Activated CD4-positive, alpha-beta T cell treated with anti-CD3 and anti-CD28 coated beads for 36 hours (primary cell): ENCODE measurements around the gene EPHB1. TPM values are rescaled to one million over a fixed set of nuclear protein-coding genes. Genes with fewer than 3 reads are reported as not detected.
"Not testable (repeated sequence)": the region's sequence is repeated elsewhere in the genome, so short reads cannot be mapped to it uniquely, and the experiment has no call there.

Experiments
- ATAC-seq: fragments of 200-7000 bp; cut with Tn5 transposase; one replicate; pipeline ENCODE4 v1.10.0; 2021; ENCODE audit warnings: mild to moderate bottlenecking, moderate library complexity
- CTCF ChIA-PET: fragments of 350-600 bp; sonication (Branson Sonifier 250); formaldehyde crosslinking; loops from one replicate; lab custom pipeline; 2021; ENCODE audit warnings: antibody characterized with exemption; lab: Charles Lee
- POLR2A ChIA-PET: fragments of 350-600 bp; sonication (Branson Sonifier 250); formaldehyde crosslinking; loops from one replicate; lab custom pipeline; 2021; ENCODE audit warnings: antibody characterized with exemption, inconsistent platforms; lab: Charles Lee
- DNase-seq: peaks from one replicate; pipeline ENCODE4 v3.0.0-alpha.2; 2020
- H3K27ac Mint-ChIP-seq: one replicate; pipeline ENCODE4 v1.8.0; 2021; ENCODE audit warnings: mixed read lengths
- H3K27me3 Mint-ChIP-seq: one replicate; pipeline ENCODE4 v1.8.0; 2021; ENCODE audit warnings: mixed read lengths
- H3K36me3 Mint-ChIP-seq: one replicate; pipeline ENCODE4 v1.8.0; 2021; ENCODE audit warnings: low read depth, mixed read lengths
- H3K4me1 Mint-ChIP-seq: one replicate; pipeline ENCODE4 v1.8.0; 2021; ENCODE audit warnings: mixed read lengths
- H3K4me3 Mint-ChIP-seq: one replicate; pipeline ENCODE4 v1.8.0; 2021; ENCODE audit warnings: mild to moderate bottlenecking, moderate library complexity, mixed read lengths
- H3K9me3 Mint-ChIP-seq: one replicate; pipeline ENCODE4 v1.8.0; 2021; ENCODE audit warnings: low read depth, mixed read lengths
- intact Hi-C, 2 experiments: fragments of 100-400 bp; cut with DNase I in 1 of 2; cut with micrococcal nuclease in 1 of 2; formaldehyde crosslinking; loops; one replicate each; pipeline versions ENCODE4 v1.14.2 to v1.15.1; 2022 to 2024; cut with DNase I, micrococcal nuclease
- total RNA-seq, 2 experiments: library from RNA; stranded (reverse); gene quantifications; one replicate each; pipeline ENCODE4 v1.2.3, GENCODE V29; 2021

Gene EPHB1
- total RNA-seq, 2 experiments from 2014 or later, result 0.60 to 0.98 TPM

DNA sequence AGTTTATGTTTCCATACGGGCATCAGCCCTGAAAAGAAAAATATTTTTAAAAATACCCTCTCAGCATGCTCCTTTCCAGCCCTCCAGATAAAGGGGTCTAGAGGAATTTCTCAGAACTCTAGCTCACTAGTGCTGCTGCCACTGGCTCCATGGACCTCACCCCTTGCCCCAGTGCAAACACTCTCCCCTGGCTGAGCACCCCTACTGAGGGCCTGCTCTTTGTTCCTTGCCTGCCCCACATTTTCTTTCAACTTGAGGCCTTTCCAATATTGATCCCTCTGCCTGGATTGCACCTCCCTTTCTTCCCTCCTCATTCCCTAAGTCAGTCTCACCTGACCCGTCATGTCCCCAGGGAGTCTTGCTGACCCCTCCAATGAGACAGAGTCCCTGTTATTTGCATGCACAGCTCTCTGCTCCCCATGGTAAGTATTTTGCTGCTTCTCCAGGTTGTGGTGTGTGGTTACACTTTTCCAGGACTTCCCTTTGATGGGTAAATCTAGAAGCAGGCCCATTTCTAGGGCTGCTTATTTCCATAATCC lies 196.5 kb downstream of the EPHB1 start:
- CTCF ChIA-PET, result no interaction called here
- Mint-ChIP-seq H3K9me3 (no peaks in the 10 kb centered on the region), H3K4me1 (no peaks in the 10 kb centered on the region), H3K4me3 (no peak overlapping the region), H3K27ac (no peak overlapping the region), H3K36me3 (no peaks in the 10 kb centered on the region), H3K27me3 (no peaks in the 10 kb centered on the region)
- ATAC-seq (no peak), DNase-seq (no peak)
- POLR2A ChIA-PET, result no interaction called here
- intact Hi-C loops, result no loop called here

- H3K27me3 Mint-ChIP-seq, result no peaks in the 10 kb centered on the region
- DNase-seq (no peak), ATAC-seq (no peak)
- no peaks in the 10 kb centered on the region for H3K36me3 Mint-ChIP-seq
- no peak overlapping the region for H3K27ac Mint-ChIP-seq
- ChIA-PET POLR2A (no interaction called here), CTCF (no interaction called here)
- intact Hi-C loops, result no loop called here
- no peaks in the 10 kb centered on the region for H3K9me3 Mint-ChIP-seq
- H3K4me3 Mint-ChIP-seq, result no peak overlapping the region
- no peaks in the 10 kb centered on the region for H3K4me1 Mint-ChIP-seq
These were observed 197.1 kb downstream of the EPHB1 start for GRCh38 chr3:134992180-134992579.

- Mint-ChIP-seq H3K36me3 (no peaks in the 10 kb centered on the region), H3K4me1 (no peaks in the 10 kb centered on the region), H3K27ac (no peak overlapping the region), H3K27me3 (peaks cover 3% of the 10 kb centered on the region), H3K9me3 (no peaks in the 10 kb centered on the region), H3K4me3 (no peak overlapping the region)
- POLR2A ChIA-PET, result no interaction called here
- DNase-seq, result no peak
- intact Hi-C loops, result no loop called here
- CTCF ChIA-PET, result no interaction called here
- ATAC-seq, result no peak
These were observed 197.5 kb downstream of the EPHB1 start for GRCh38 chr3:134992586-134992985.

GRCh38 chr3:134993011-134993410 lies 198.0 kb downstream of the EPHB1 start:
- Mint-ChIP-seq H3K36me3 (no peaks in the 10 kb centered on the region), H3K4me1 (no peaks in the 10 kb centered on the region), H3K4me3 (no peak overlapping the region), H3K27me3 (peaks cover 3% of the 10 kb centered on the region), H3K9me3 (no peaks in the 10 kb centered on the region), H3K27ac (no peak overlapping the region)
- CTCF ChIA-PET, result no interaction called here
- ATAC-seq (no peak), DNase-seq (no peak)
- POLR2A ChIA-PET, result no interaction called here
- intact Hi-C loops, result no loop called here

- POLR2A ChIA-PET, result no interaction called here
- intact Hi-C loops, result no loop called here
These were observed 203.1 kb downstream of the EPHB1 start for GRCh38 chr3:134998158-134998557.

GRCh38 chr3:134998855-134999254 lies 203.8 kb downstream of the EPHB1 start:
- H3K4me3 Mint-ChIP-seq, result no peak overlapping the region
- intact Hi-C loops, result no loop called here
- ATAC-seq, result no peak

More at GRCh38 chr3:134998158-134998557, 203.1 kb downstream of the EPHB1 start:
- Mint-ChIP-seq H3K27ac (no peak overlapping the region), H3K4me1 (no peaks in the 10 kb centered on the region), H3K36me3 (no peaks in the 10 kb centered on the region), H3K4me3 (no peak overlapping the region), H3K9me3 (no peaks in the 10 kb centered on the region), H3K27me3 (peaks cover 9% of the 10 kb centered on the region)
- no peak for ATAC-seq
- DNase-seq, result no peak
- CTCF ChIA-PET, result interaction anchor here (0.9 kb wide), 1 partner anchor 27 kb away, joined by 3 read pairs; no protein-coding TSS in a partner anchor

DNA sequence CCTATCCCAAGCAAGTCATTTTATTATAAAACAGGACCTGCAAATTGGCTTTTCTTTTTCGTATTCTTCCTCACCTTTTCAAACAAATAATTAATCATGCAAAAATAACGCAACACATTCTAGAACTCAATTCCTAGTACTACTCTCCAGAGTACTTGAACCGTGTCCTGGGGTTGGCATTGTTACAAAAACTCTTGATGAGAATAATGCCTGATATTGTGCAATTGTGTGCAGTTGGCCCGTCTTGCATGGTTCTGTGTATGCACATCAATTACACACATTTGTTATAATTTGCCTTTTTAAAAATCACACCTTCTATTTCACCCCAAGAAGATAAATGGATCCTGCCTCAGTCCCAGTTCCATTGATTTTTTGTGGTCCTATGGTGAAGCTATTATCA lies 205.4 kb downstream of the EPHB1 start:
- ChIA-PET POLR2A (no interaction called here), CTCF (interaction anchor here (0.7 kb wide), 1 partner anchor 32 kb away, joined by 4 read pairs; no protein-coding TSS in a partner anchor)
- no peak for ATAC-seq
- no peak for DNase-seq
- no peak overlapping the region for H3K27ac Mint-ChIP-seq
- no peaks in the 10 kb centered on the region for H3K36me3 Mint-ChIP-seq
- H3K4me3 Mint-ChIP-seq, result no peak overlapping the region
- intact Hi-C loops, result no loop called here
- peaks cover 9% of the 10 kb centered on the region for H3K27me3 Mint-ChIP-seq
- no peaks in the 10 kb centered on the region for H3K4me1 Mint-ChIP-seq
- no peaks in the 10 kb centered on the region for H3K9me3 Mint-ChIP-seq

More at GRCh38 chr3:134998855-134999254, 203.8 kb downstream of the EPHB1 start:
- ChIA-PET POLR2A (no interaction called here), CTCF (interaction anchor here (0.7 kb wide), 1 partner anchor 198 kb away, joined by 3 read pairs; no protein-coding TSS in a partner anchor)
- H3K9me3 Mint-ChIP-seq, result no peaks in the 10 kb centered on the region
- H3K27ac Mint-ChIP-seq, result no peak overlapping the region
- DNase-seq, result no peak
- peaks cover 9% of the 10 kb centered on the region for H3K27me3 Mint-ChIP-seq
- no peaks in the 10 kb centered on the region for H3K36me3 Mint-ChIP-seq
- H3K4me1 Mint-ChIP-seq, result no peaks in the 10 kb centered on the region

GRCh38 chr3:135005616-135006015 lies 210.6 kb downstream of the EPHB1 start:
- H3K27ac Mint-ChIP-seq, H3K9me3 Mint-ChIP-seq, H3K27me3 Mint-ChIP-seq, H3K4me3 Mint-ChIP-seq, DNase-seq, CTCF ChIA-PET, H3K36me3 Mint-ChIP-seq, POLR2A ChIA-PET, H3K4me1 Mint-ChIP-seq, intact Hi-C loops, ATAC-seq: not testable (repeated sequence)

- no peak overlapping the region for H3K27ac Mint-ChIP-seq
- DNase-seq, result no peak
- ChIA-PET POLR2A (no interaction called here), CTCF (no interaction called here)
- peaks cover 5% of the 10 kb centered on the region for H3K27me3 Mint-ChIP-seq
- no peaks in the 10 kb centered on the region for H3K4me1 Mint-ChIP-seq
- H3K36me3 Mint-ChIP-seq, result no peaks in the 10 kb centered on the region
- no peak overlapping the region for H3K4me3 Mint-ChIP-seq
- peaks cover 4% of the 10 kb centered on the region for H3K9me3 Mint-ChIP-seq
- ATAC-seq, result no peak
- intact Hi-C loops, result no loop called here
These were observed 212.5 kb downstream of the EPHB1 start for GRCh38 chr3:135007607-135008006.

- intact Hi-C loops, result no loop called here
- peaks cover 5% of the 10 kb centered on the region for H3K27me3 Mint-ChIP-seq
- no peak overlapping the region for H3K4me3 Mint-ChIP-seq
- CTCF ChIA-PET, result no interaction called here
- DNase-seq (no peak), ATAC-seq (no peak)
- POLR2A ChIA-PET, result no interaction called here
- no peaks in the 10 kb centered on the region for H3K36me3 Mint-ChIP-seq
- no peak overlapping the region for H3K27ac Mint-ChIP-seq
- peaks cover 4% of the 10 kb centered on the region for H3K9me3 Mint-ChIP-seq
- no peaks in the 10 kb centered on the region for H3K4me1 Mint-ChIP-seq
These were observed 213.3 kb downstream of the EPHB1 start for GRCh38 chr3:135008326-135008725.

DNA sequence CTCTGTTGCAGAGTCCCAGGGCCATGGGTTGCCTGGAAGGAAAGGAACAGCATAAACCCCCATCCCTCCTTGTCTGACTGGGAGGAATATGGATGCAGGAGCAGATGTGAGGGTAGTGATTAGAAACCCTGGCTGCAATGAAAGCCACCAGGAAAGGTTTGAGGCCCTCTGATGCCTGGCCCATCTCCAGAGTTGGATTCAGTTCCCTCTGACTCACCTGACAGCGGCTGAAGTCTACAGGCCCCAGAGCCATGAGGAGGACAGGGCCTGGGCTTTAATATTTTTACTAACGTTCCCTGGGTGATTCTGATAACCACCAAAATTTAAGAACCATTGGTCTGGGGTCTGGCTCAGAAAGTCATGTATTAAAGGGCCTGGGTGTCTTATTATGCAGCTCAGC lies 214.0 kb downstream of the EPHB1 start:
- ATAC-seq, result no peak
- ChIA-PET POLR2A (no interaction called here), CTCF (no interaction called here)
- H3K36me3 Mint-ChIP-seq, result no peaks in the 10 kb centered on the region
- DNase-seq, result no peak
- intact Hi-C loops, result no loop called here
- H3K4me1 Mint-ChIP-seq, result no peaks in the 10 kb centered on the region
- H3K27ac Mint-ChIP-seq, result no peak overlapping the region
- H3K4me3 Mint-ChIP-seq, result no peak overlapping the region
- peaks cover 4% of the 10 kb centered on the region for H3K9me3 Mint-ChIP-seq
- H3K27me3 Mint-ChIP-seq, result peaks cover 5% of the 10 kb centered on the region

DNA sequence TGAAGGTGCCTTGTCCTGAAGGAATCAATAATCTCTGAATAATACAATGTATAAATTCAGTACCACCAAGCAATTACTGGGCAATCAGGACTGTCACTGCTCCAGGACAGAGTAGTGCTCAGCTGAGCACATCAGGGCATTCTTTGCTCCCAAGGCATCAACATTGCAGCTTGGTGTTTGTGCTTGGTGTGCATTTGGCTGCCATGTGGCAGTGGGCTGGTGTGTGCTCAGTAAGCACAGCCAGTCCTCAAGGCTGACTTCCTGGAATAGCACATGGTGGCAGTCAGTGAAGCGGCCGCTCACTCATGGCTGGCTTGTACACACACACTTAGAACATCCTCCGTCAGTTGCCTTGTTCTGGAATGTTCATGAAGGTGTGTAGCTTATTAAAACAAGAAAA lies 217.0 kb downstream of the EPHB1 start:
- Mint-ChIP-seq H3K36me3 (no peaks in the 10 kb centered on the region), H3K4me3 (no peak overlapping the region), H3K4me1 (no peaks in the 10 kb centered on the region), H3K27ac (no peak overlapping the region), H3K27me3 (no peaks in the 10 kb centered on the region), H3K9me3 (no peaks in the 10 kb centered on the region)
- CTCF ChIA-PET, result interaction anchor here (0.7 kb wide), 1 partner anchor 18 kb away, joined by 3 read pairs; no protein-coding TSS in a partner anchor
- intact Hi-C loops, result no loop called here
- no peak for DNase-seq
- POLR2A ChIA-PET, result no interaction called here
- no peak for ATAC-seq
